OCI-LY3 (cell line): ENCODE data around the gene ARHGEF10L.
A peak's percentile ranks its signal among the peaks of the same experiment; 100 is the strongest.

Experiments
- H2AFZ ChIP-seq: fragments of 200-600, 300-600 bp; shearing (Covaris generic); 2 replicates; pipeline ENCODE4 v1.6.0; 2014; ENCODE audit warnings: antibody characterized with exemption, low read depth, low read length
- H3K27ac ChIP-seq: fragments of 200-600, 300-600 bp; sonication (generic); 2 replicates; pipeline ENCODE4 v1.5.1; 2014; ENCODE audit warnings: mild to moderate bottlenecking, low read length, moderate library complexity, mixed read lengths
- H3K27me3 ChIP-seq: fragments of 200-600, 300-600 bp; sonication (generic); 2 replicates; pipeline ENCODE4 v1.6.1; 2014; ENCODE audit warnings: low read depth, low read length, mixed read lengths
- H3K36me3 ChIP-seq: fragments of 200-600, 300-600 bp; sonication (generic); replicated peaks from 2 replicates; pipeline ENCODE3; 2014; ENCODE audit warnings: low read depth, low read length, mixed read lengths
- H3K4me1 ChIP-seq: fragments of 300-600, 200-600 bp; sonication (generic); 2 replicates; pipeline ENCODE4 v1.6.1; 2014; ENCODE audit warnings: low read length, mixed read lengths
- H3K4me2 ChIP-seq: fragments of 200-600, 300-600 bp; sonication (generic); 2 replicates; pipeline ENCODE4 v1.6.1; 2014; ENCODE audit warnings: low read length, mixed read lengths
- H3K4me3 ChIP-seq: fragments of 300-600, 200-600 bp; sonication (generic); 2 replicates; pipeline ENCODE4 v1.5.1; 2014; ENCODE audit warnings: antibody characterized with exemption, mild to moderate bottlenecking, low read length, moderate library complexity
- H3K79me2 ChIP-seq: fragments of 300-600, 200-600 bp; shearing (Covaris generic); 2 replicates; pipeline ENCODE4 v1.6.1; 2014; ENCODE audit warnings: mild to moderate bottlenecking, low read length, mixed read lengths
- H3K9ac ChIP-seq: fragments of 300-600, 200-600 bp; shearing (Covaris generic); 2 replicates; pipeline ENCODE4 v1.6.0; 2014; ENCODE audit warnings: mild to moderate bottlenecking, low read length, moderate library complexity
- H3K9me3 ChIP-seq: fragments of 200-600, 300-600 bp; shearing (Covaris generic); 2 replicates; pipeline ENCODE4 v1.6.1; 2014; ENCODE audit warnings: low read length, mixed read lengths; ENCODE audit not compliant: insufficient read depth
- H4K20me1 ChIP-seq: fragments of 200-600, 300-600 bp; sonication (generic); 2 replicates; pipeline ENCODE4 v1.6.1; 2016; ENCODE audit warnings: low read length, mixed read lengths; ENCODE audit not compliant: insufficient read depth
- CTCF ChIP-seq: fragments of 200-600, 300-600 bp; sonication (generic); IDR thresholded peaks from 2 replicates; pipeline ENCODE4 v1.5.1; 2014; ENCODE audit warnings: antibody characterized with exemption, low read length, low read depth
- EZH2phosphoT487 ChIP-seq: fragments of 200-600 bp; shearing (Covaris generic); IDR thresholded peaks from 2 replicates; pipeline ENCODE4 v1.6.1; 2018; ENCODE audit warnings: antibody characterized with exemption, mixed run types, low read depth

ARHGEF10L gene

GRCh38 chr1:17538010-17538409, 1.5 kb upstream of the ARHGEF10L start:
- no peak overlapping the region for H3K4me3 ChIP-seq
- H3K9ac ChIP-seq: no peak overlapping the region
- TF ChIP-seq EZH2phosphoT487: no peak
- TF ChIP-seq CTCF: no peak
- peaks cover 5% of the 10 kb centered on the region; the same call in 1 of the 2 replicates for H3K27me3 ChIP-seq
- no peak overlapping the region for H3K4me2 ChIP-seq
- no peak overlapping the region for H2AFZ ChIP-seq
- peaks cover 30% of the 10 kb centered on the region for H3K4me1 ChIP-seq
- no peaks in the 10 kb centered on the region for H4K20me1 ChIP-seq
- no peak overlapping the region for H3K27ac ChIP-seq
- H3K79me2 ChIP-seq: no peaks in the 10 kb centered on the region
- H3K9me3 ChIP-seq: no peaks in the 10 kb centered on the region
- H3K36me3 ChIP-seq: no peaks in the 10 kb centered on the region

GRCh38 chr1:17538428-17539117, 925 bp upstream of the ARHGEF10L start:
- H3K4me2 ChIP-seq: peak overlapping the region; percentile 73; the same call in 1 of the 2 replicates
- no peaks in the 10 kb centered on the region for H3K36me3 ChIP-seq
- H3K9me3 ChIP-seq: no peaks in the 10 kb centered on the region
- H3K27ac ChIP-seq: no peak overlapping the region
- TF ChIP-seq CTCF (no peak), EZH2phosphoT487 (no peak)
- H4K20me1 ChIP-seq: no peaks in the 10 kb centered on the region
- H3K79me2 ChIP-seq: no peaks in the 10 kb centered on the region
- peaks cover 30% of the 10 kb centered on the region for H3K4me1 ChIP-seq
- no peak overlapping the region for H2AFZ ChIP-seq
- no peak overlapping the region for H3K4me3 ChIP-seq
- no peak overlapping the region for H3K9ac ChIP-seq
- peaks cover 5% of the 10 kb centered on the region; the same call in 1 of the 2 replicates for H3K27me3 ChIP-seq

- Histone ChIP-seq H3K4me3 (peak overlapping the region; percentile 73), H4K20me1 (no peaks in the 10 kb centered on the region), H3K79me2 (no peaks in the 10 kb centered on the region), H3K4me1 (peaks cover 30% of the 10 kb centered on the region), H3K9ac (peak overlapping the region; percentile 30; the same call in 1 of the 2 replicates), H3K27ac (no peak overlapping the region), H3K36me3 (no peaks in the 10 kb centered on the region), H3K27me3 (peaks cover 5% of the 10 kb centered on the region; the same call in 1 of the 2 replicates), H2AFZ (peak overlapping the region; percentile 65; the same call in 1 of the 2 replicates), H3K9me3 (no peaks in the 10 kb centered on the region), H3K4me2 (peak overlapping the region; percentile 73)
- no peak for TF ChIP-seq CTCF
- TF ChIP-seq EZH2phosphoT487: no peak
Observed at GRCh38 chr1:17539118-17539476, 401 bp upstream of the ARHGEF10L start.

- no peaks in the 10 kb centered on the region for H3K36me3 ChIP-seq
- H2AFZ ChIP-seq: peak overlapping the region; percentile 17; the same call in 1 of the 2 replicates
- peaks cover 30% of the 10 kb centered on the region for H3K4me1 ChIP-seq
- H3K27ac ChIP-seq: no peak overlapping the region
- TF ChIP-seq CTCF (no peak), EZH2phosphoT487 (no peak)
- H3K4me3 ChIP-seq: peak overlapping the region; percentile 87
- no peaks in the 10 kb centered on the region for H3K9me3 ChIP-seq
- peak overlapping the region; percentile 87 for H3K4me2 ChIP-seq
- H4K20me1 ChIP-seq: no peaks in the 10 kb centered on the region
- no peaks in the 10 kb centered on the region for H3K79me2 ChIP-seq
- peaks cover 5% of the 10 kb centered on the region; the same call in 1 of the 2 replicates for H3K27me3 ChIP-seq
- H3K9ac ChIP-seq: peak overlapping the region; percentile 75
Observed at GRCh38 chr1:17540255-17541001, 930 bp downstream of the ARHGEF10L start.
